HG02763 (cell line): Measurements from ENCODE around the gene KCNIP3.
"Not testable (repeated sequence)": the region's sequence is repeated elsewhere in the genome, so short reads cannot be mapped to it uniquely, and the experiment has no call there.

Experiments
- ATAC-seq: cut with Tn5 transposase; IDR thresholded peaks from one replicate; pipeline ENCODE4 v1.9.1; 2021; ENCODE audit warnings: mild to moderate bottlenecking, moderate library complexity; ENCODE audit not compliant: unreplicated experiment

KCNIP3 gene

DNA sequence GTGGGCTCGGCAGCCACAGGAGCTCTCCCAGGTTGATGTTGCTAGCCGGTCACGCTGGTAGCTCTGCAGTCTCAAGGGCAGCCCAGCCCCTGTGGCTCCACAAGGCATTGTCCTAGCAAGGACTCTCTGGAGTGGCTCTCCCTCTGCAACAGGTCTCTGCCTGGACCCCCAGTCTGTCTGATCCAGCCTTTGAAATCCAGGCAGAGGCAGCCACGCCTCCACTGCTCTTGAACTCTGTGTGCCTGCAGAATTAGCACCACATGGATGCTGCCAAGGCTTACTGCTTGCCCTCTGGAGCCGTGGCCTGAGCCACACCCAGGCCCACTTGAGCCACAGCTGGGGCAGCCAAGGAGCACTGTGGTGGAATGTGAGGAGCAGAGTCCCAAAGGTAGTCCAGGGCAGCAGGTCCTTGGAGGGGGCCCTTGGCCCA, 62.4 kb downstream of the KCNIP3 start:
- no peak for ATAC-seq

DNA sequence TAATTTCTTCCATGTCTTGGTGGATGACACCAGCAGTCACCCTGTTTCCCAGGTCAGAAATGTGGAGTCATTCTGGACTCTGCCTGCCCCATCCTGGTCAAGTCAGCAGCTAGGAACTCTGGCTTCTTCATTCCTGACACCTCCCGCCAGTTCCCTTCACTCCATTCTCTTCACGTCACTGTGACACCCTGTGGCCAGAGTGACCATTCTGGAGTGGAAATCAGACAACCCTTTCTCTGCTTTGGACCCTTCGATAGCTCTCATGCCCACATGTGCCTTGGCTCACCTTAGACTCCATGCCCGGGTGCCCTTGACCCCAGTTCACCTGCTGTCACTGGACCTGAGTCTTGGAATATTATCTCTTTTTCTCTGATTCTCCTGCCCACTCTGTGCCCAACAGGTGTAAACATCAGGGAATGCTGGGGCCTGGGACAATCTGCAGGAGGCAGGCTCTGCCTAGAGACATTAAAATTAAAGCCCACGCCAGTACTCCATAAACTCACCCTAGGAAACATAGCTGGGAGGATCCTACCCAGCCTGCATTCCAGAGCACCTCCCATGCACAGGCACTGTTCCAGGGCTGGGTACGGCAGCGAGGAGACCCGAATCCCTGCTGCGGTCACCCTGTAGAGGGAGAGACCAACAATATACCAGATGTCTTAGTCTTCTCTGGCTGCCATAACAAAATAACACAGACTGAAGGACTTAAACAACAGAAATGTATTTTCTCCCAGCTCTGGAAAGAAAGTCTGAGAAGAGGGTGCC, 64.3 kb downstream of the KCNIP3 start:
- ATAC-seq, result no peak

- ATAC-seq, result no peak
These were observed 65.3 kb downstream of the KCNIP3 start for GRCh38 chr2:95362486-95362885.

- ATAC-seq, result no peak
These were observed 69.4 kb downstream of the KCNIP3 start for GRCh38 chr2:95366514-95366913.

DNA sequence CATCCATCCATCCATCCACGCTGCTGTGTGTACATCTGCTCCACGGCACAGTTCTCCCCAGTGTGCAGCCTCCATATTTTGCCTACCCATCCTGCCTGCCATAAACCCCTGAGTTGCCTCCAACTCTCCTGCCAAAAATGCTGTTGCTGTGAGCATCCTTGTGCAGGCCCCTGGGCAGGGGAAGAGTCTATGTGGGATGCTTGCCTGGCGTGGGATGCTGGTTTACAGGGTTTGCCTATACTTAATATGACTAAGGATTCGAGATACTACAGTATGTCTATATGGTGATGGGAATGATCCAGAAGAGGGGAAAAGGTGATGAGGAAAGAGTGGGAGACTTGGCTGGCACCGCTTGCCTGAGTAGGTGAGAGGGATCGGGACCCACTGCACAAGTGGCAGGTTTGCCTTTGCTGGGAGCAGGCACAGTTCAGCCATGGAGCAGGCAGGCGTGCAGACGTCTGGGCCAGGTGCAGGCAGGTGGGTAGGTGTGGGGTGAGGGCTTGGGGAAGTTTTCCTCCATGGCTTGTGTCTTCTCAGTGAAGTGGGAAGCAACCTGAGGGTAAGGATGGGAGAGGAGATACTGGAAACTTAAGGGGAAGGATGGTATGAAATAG, 75.2 kb downstream of the KCNIP3 start:
- no peak for ATAC-seq

GRCh38 chr2:95372845-95373244, 75.7 kb downstream of the KCNIP3 start:
- ATAC-seq, result no peak

GRCh38 chr2:95374029-95374428, 76.9 kb downstream of the KCNIP3 start:
- ATAC-seq, result no peak

DNA sequence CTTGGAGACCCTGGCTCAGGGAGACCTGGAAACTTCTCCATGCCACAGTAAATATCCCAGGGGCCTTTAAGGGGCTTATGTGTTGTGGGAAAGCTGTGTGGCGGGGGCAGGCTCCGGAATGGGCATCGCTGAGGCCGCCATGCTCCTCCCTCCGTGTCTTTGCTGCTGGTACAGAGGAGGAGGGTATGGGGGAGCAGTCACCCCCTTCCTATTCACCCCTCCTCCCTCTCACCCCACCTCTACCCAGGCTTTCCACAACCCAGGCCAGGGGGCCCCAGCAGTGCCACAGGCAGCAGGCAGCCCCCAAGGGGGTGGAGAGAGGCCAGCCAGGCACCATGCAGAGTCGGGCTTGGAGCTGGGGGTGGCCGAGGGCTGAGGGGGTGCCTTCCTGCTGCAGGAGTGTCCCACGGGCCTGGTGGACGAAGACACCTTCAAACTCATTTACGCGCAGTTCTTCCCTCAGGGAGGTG, 77.3 kb downstream of the KCNIP3 start:
- no peak for ATAC-seq

GRCh38 chr2:95374921-95375471, 77.8 kb downstream of the KCNIP3 start:
- ATAC-seq, result no peak

GRCh38 chr2:95375532-95376150, 78.5 kb downstream of the KCNIP3 start:
- ATAC-seq, result no peak

DNA sequence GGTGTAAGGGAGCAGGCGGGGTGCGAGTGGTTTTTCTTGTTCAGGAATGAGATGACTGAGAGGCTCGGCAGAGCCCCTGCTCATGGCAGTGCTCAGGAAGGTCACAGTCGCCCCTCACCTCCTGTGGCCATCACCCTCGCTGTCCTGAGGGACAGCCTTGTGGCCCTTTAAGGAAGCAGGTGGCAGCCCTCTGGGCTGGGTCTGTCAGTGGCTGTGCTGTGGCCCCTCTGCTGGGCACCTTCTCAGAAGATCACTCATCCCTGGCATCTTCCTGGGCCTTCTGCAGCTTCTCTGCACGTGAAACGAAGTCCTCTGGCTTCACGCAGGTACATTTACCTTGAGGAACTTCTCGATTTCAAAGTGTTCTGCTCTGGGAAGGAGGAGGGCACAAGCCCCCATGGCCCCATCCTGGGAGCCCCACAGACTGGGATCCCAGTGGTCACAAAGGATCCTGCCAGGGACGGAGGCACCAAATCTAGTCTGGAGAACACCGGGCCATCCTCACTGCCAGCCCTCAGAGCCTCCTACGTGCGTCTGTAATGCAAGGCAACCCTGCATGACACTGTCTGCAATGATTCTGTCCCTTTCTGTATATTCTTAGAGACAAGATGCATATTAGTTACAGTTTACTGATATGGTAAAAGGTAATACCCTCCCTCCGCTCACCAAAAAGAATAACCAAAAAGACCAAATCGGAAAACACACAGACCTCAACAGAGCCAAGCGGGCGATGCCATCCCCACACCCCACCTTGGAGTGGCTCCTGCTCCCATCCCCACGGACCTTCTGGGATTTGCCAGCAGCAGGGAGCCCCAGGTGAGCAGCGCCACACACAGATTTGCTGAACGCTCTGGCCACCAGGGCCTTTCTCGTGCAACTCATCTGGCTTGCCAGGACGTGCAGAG, 79.4 kb downstream of the KCNIP3 start:
- no peak for ATAC-seq

- no peak for ATAC-seq
These were observed 80.3 kb downstream of the KCNIP3 start for GRCh38 chr2:95377216-95378123.

GRCh38 chr2:95378281-95378680, 81.1 kb downstream of the KCNIP3 start:
- ATAC-seq, result not testable (repeated sequence)

GRCh38 chr2:95379371-95379831, 82.3 kb downstream of the KCNIP3 start:
- ATAC-seq, result no peak

DNA sequence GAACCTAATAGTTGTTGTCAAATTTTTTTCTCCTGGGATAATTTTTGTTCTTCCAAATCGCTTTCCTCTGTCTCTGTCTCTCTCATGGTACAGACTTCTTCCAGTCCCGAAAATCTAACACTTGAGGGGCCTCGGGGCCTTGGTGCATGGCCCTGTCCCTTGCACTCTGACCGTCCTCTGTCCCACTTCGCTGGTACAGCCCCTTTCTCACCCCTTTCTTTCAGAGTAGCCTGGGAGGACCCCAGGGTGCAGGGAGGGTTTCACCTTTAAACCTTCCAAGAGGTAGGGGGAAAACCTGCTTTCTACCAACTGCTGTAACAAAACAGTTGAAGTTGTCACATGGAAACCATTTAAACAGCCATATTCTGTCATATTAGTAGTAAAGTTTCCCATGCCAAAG, 83.1 kb downstream of the KCNIP3 start:
- ATAC-seq, result no peak

- ATAC-seq, result no peak
These were observed 83.6 kb downstream of the KCNIP3 start for GRCh38 chr2:95380731-95381130.

GRCh38 chr2:95381212-95382191, 84.4 kb downstream of the KCNIP3 start:
- no peak for ATAC-seq

DNA sequence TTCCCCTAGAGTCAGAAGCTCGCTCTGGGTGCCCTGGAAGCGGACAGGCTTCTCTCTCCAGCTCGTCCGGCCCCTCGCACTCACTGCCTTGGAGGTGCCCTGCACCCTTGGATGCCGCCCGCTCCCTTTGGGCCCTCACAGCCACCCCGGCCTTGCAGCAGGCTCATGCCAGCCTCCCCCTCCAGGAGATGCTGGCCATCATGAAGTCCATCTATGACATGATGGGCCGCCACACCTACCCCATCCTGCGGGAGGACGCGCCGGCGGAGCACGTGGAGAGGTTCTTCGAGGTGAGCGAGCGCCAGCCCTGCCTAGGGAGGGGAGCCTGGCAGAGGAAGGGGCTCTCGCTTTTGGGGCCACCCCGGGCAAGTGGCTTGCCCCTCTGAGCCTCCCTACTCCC, 85.0 kb downstream of the KCNIP3 start:
- ATAC-seq, result no peak
